H1 (cell line): ENCODE data around the gene COPZ2. TPM values are rescaled to one million over a fixed set of nuclear protein-coding genes. Genes with fewer than 3 reads are reported as not detected.

Experiments
- BRCA1 ChIP-seq: IDR thresholded peaks from 2 replicates; pipeline ENCODE4 v1.6.1; 2012; ENCODE audit warnings: low read depth, low read length, improper control_type of control experiment
- HDAC6 ChIP-seq: IDR thresholded peaks from one replicate; pipeline ENCODE4 v1.7.1; 2012; ENCODE audit warnings: low read depth, mild to moderate bottlenecking, inconsistent platforms, low read length, moderate library complexity
- JUN ChIP-seq: IDR thresholded peaks from 2 replicates; pipeline ENCODE4 v1.6.1; 2011; ENCODE audit warnings: low read depth, mild to moderate bottlenecking, improper control_type of control experiment, low read length
- KDM5A ChIP-seq: fragments of 200-600 bp; IDR thresholded peaks from 2 replicates; pipeline ENCODE4 v1.7.1; 2012; ENCODE audit warnings: mild to moderate bottlenecking, low read length, inconsistent platforms, mixed read lengths
- RXRA ChIP-seq: IDR thresholded peaks from 2 replicates; pipeline ENCODE4 v1.6.1; 2011; ENCODE audit warnings: low read depth, mild to moderate bottlenecking, low read length, moderate library complexity; ENCODE audit not compliant: insufficient read depth
- SAP30 ChIP-seq: fragments of 300-600 bp; sonication (generic); IDR thresholded peaks from 2 replicates; pipeline ENCODE4 v1.7.1; 2012; ENCODE audit warnings: low read length, moderate library complexity, mild to moderate bottlenecking, inconsistent platforms; ENCODE audit not compliant: insufficient read depth, insufficient replicate concordance
- polyA plus RNA-seq, 7 experiments: library from polyadenylated mRNA; depleted of rRNA in 3 of 7; stranded (reverse) in 5 of 7; unstranded in 2 of 7; fragments of >200 nt in 5 of 7; fragments of 200-250 nt in 2 of 7; gene quantifications; 1 replicate in 5 of 7; 2 replicates in 1 of 7; 4 replicates in 1 of 7; pipeline versions ENCODE4 v1.2.1 to v1.2.3, GENCODE V29; 2011 to 2013; ENCODE audit warnings: missing spikeins in 2 of 7, mixed read lengths in 2 of 7
- total RNA-seq: library from RNA; stranded (reverse); fragmentation: NEBNext Ultra II Directional; extraction: Animal tissue kit (Norgen Biotek cat#: 25700); gene quantifications from 2 replicates; pipeline ENCODE4 v1.2.1, GENCODE V29; 2021

Gene COPZ2
- total and polyA plus RNA-seq, 2 of the 8 experiments (the other 6 are each of a cell fraction or from before 2014, with no cell fraction given) = 0.24 TPM; not detected in 1

DNA sequence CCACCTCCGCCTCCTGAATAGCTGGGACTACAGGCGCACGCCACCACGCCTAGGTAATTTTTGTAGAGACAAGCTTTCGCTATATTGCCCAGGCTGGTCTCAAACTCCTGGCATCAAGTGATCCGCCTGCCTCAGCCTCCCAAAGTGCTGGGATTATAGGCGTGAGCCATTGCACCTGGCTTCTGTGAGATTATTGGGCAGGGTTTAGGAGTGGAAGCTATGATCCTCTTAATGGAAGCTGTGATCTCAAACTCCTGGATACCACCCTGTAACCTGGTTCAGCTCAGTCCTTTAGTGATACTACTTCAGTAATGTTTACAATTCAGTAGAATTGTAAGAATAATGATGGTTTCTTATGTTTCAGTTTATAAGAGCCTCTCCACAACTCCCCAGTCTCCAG is 24.7 kb upstream of the COPZ2 start (continued):
- no peak for TF ChIP-seq SAP30
- no peak for TF ChIP-seq RXRA
- no peak for TF ChIP-seq BRCA1
- TF ChIP-seq KDM5A = no peak
- no peak for TF ChIP-seq JUN
- no peak for TF ChIP-seq HDAC6
